Motor neuron (in vitro differentiated cells): ENCODE results near the gene FBXO30. TPM values are rescaled to one million over a fixed set of nuclear protein-coding genes. Genes with fewer than 3 reads are reported as not detected.
A peak's percentile ranks its signal among the peaks of the same experiment; 100 is the strongest.

Experiments used
- ATAC-seq, 8 experiments: fragments of 200-7000 bp; cut with Tn5 transposase; replicated peaks in 6 of 8; 2 replicates each; pipeline ENCODE4 v1.8.0; 2021; ENCODE audit warnings: mild to moderate bottlenecking in 8 of 8, moderate library complexity in 8 of 8
- H3K27ac ChIP-seq, 2 donors: fragments of 250-450 bp; sonication (Bioruptor Pico); 2 replicates each; pipeline ENCODE4 v1.9.0; 2021; ENCODE audit warnings: antibody characterized with exemption in 2 of 2, mild to moderate bottlenecking in 2 of 2, moderate library complexity in 1 of 2
- H3K4me1 ChIP-seq, 2 donors: fragments of 250-450 bp; sonication (Bioruptor Pico); replicated peaks in 1 of 2; 2 replicates each; pipeline ENCODE4 v1.6.1; 2021; ENCODE audit warnings: antibody characterized with exemption in 2 of 2, mild to moderate bottlenecking in 2 of 2, moderate library complexity in 1 of 2
- H3K4me3 ChIP-seq, 5 donors: fragments of 250-450 bp; sonication (Bioruptor Pico); 2 replicates each; pipeline ENCODE4 v1.9.0; 2021; ENCODE audit warnings: antibody characterized with exemption in 5 of 5, mild to moderate bottlenecking in 5 of 5, moderate library complexity in 4 of 5
- WGBS, 10 experiments: fragments of 450-650 bp; shearing (Covaris generic); methylation state at CpG; one replicate each; pipeline ENCODE4 v1.0.0; 2022; 5-methylcytosine and 5-hydroxymethylcytosine counted together
- in situ Hi-C, 9 experiments: fragments of 400-800 bp; cut with MboI; loops; one replicate each; pipeline ENCODE4 v1.15.0; 2021; ENCODE audit warnings: low sequenced_read_pairs in 9 of 9, low pct_unique_long_range_greater_than_20kb in 2 of 9; ENCODE audit not compliant: unreplicated experiment in 9 of 9
- total RNA-seq, 8 experiments: library from RNA; unstranded; fragments of 300-600 nt; gene quantifications; 2 replicates each; pipeline versions ENCODE4 v1.2.3 to v1.2.4, GENCODE V29; 2022

FBXO30 gene
- total RNA-seq, 8 experiments from 2014 or later = 12.3 to 17.2 (median 14.8) TPM

DNA sequence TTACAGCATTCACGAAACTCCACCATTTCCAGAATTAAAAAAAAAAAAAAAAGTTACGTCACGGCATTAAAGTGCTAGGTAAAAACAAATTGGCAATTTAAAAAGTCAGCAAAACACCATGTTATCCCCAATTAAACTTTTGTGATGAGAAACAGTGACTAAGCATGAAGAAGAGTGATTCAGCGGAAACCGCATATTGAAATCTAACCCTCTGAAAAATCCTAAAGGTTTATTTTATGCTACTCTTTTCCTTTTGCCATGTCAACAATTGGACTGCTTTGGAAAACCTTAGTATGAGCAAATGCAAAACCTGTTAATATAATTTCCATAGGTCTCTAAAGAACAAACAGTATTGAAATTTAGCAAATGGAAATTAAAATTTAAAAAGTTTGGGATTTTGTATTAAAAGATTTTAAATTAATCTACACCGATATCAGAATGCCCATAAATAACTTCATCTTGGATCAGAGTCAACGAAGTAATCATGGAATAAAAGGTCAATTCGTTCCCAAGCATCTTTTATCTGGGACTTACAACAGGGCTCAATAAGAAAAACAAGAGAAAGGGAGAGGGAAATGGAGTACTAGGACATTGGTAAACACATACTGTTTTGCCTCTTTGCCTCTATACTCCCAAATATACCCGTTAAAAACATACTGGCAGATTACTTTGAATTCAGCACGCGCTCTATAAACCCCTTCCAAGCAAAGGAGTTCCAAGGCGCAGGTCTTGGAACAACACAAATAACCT is 1.1 kb downstream of the FBXO30 start:
- H3K4me1 ChIP-seq = peaks cover 16 to 28% of the 10 kb centered on the region in 2 donors
- no peak for ATAC-seq
- WGBS, 10 experiments = 0 to 12% (median 2%) methylated on average over 6 to 12 of the region's 12 CpGs
- peak overlapping the region in 1 of 2 donors; percentile 87 for H3K27ac ChIP-seq
- in situ Hi-C loops = no loop called here
- H3K4me3 ChIP-seq = peak overlapping the region; percentile 51 to 95 (median 74)

DNA sequence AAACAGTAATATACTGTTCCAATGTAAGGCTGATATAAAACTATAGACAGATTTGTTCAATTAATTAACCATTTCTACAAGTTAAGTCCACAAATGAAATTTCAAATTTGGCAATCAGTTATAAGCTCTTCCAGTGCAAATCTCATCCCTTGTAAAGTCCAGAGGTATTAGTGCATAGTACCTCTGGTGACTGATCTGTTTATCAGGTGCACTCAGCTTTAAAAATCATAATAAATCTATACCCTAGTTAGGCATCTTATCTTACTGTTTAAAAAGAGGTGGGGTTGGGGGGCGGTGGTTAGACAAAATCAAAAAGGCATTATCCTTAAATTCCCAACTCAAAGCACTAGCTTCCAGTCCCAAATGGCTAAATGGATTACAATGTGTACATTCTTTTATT is 2.9 kb downstream of the FBXO30 start:
- Histone ChIP-seq H3K4me1 (peaks cover 14 to 28% of the 10 kb centered on the region in 2 donors), H3K27ac (no peak overlapping the region), H3K4me3 (peak overlapping the region in 1 of 5 donors; percentile 8)
- no peak for ATAC-seq
- WGBS, 10 experiments = 54 to 100% (median 80%) methylated on average over 1 of the region's 1 CpG; no CpG with 5 or more reads in 2 of the 10 experiments
- in situ Hi-C loops = no loop called here

DNA sequence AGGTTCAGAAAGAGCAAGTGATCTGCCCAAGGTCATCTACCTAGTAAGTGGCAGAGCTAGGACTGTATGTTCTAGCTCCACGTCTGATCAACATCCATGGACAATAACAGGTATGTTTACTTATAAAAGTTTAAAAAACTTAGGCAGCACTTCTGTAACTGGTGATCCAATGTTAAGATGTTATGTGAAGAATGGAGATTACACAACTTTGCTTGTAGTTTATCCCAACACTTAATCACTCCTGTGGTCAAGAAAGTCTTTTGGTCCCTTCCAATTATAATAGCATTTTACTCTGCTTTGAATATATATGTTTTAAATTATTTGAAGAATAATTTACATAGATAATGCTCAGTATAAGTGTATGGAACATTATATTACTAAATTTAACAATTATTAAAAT is 4.8 kb downstream of the FBXO30 start:
- Histone ChIP-seq H3K4me1 (peaks cover 4 to 19% of the 10 kb centered on the region in 2 donors), H3K4me3 (no peak overlapping the region), H3K27ac (no peak overlapping the region)
- in situ Hi-C loops = no loop called here
- whole genome bisulfite sequencing, 10 experiments = 83 to 100% (median 100%) methylated on average over 1 of the region's 1 CpG; no CpG with 5 or more reads in 5 of the 10 experiments
- ATAC-seq = no peak

DNA sequence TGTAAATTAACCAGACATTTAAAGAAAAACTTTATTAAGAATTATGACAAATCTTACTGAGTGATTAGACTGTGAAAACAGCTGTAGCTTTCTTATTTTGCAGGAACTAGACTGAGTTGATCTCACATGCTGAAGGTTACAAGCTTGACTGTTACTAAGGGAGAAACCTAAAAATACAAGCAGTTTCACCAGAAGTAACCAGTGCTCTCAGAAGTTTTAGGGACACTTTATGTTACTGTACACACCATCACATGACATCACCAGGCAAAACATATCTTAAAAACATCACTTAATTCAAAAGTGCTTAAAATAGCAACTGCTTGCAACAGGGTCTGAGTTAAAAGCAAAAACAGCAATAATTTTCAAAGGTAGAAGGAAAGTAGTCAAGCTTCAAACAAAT is 5.4 kb downstream of the FBXO30 start:
- ATAC-seq = no peak
- Histone ChIP-seq H3K4me1 (peaks cover 4 to 19% of the 10 kb centered on the region in 2 donors), H3K27ac (no peak overlapping the region), H3K4me3 (no peak overlapping the region)
- in situ Hi-C loops = no loop called here

DNA sequence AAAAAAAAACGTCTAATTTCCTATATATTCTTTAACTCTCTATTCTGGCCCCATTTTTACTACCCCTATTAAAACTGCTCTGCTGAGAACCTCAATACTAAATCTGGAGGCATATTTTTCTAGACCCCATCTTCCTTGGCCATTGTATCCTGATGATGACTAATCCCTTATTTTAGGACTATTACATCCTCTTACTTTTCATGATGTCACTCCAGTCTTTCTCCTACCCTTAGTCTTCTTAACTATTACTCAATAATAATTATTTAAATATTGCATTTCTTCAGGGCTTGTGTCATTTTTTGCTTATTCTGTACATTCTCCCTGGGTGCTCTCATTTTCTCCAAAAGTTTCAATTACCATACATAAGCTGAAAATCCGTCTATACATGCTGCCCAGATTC is 6.4 kb downstream of the FBXO30 start:
- peak in 2 of 8 experiments; percentile 40 to 62 for ATAC-seq
- H3K4me3 ChIP-seq = no peak overlapping the region
- 29 to 100% (median 85%) methylated on average over 1 to 2 of the region's 2 CpGs for WGBS, 10 experiments
- peaks cover 4 to 19% of the 10 kb centered on the region in 2 donors for H3K4me1 ChIP-seq
- in situ Hi-C loops = no loop called here
- no peak overlapping the region for H3K27ac ChIP-seq

DNA sequence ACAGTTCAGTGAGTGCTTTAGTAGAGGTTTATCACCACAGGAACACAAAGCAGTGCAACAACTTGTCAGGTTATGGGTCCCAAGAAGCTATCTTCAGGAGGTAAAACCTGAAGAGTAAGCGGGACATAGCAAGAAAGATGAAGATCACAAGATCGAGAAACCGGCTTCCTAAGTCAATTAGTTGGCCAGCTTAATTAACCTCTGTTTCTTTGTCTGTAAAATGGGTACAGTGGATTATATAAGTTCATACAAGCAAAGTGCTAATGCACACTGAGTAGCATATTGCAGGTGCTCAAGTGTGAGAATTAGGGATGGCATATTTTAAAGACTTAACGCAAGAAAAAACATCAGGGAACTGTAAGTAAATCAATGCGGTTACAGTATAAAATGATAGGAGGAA is 12.5 kb downstream of the FBXO30 start:
- in situ Hi-C loops = no loop called here
- H3K4me1 ChIP-seq = peaks cover 0 to 2% of the 10 kb centered on the region in 2 donors
- ATAC-seq = no peak
- WGBS, 10 experiments = 94 to 100% (median 96%) methylated on average over 2 to 5 of the region's 5 CpGs; no CpG with 5 or more reads in 1 of the 10 experiments
- no peak overlapping the region for H3K4me3 ChIP-seq
- H3K27ac ChIP-seq = no peak overlapping the region

DNA sequence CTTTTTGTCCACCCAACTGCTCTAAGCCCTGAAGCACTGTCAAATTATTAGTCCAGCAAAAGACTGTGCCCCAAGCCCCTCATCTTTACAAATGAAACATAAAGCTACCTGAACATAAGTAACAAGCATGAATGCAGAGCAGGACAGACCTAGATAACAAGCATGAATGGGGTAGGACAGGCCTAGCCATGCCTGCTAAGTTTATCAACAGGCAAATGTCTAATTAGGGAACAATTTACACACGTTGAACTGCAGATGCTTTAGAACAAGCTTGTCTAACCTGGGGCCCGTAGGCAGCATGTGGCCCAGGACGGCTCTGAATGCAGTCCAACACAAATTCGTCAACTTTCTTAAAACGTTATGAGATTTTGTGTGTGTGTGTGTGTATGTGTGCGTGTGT is 13.6 kb downstream of the FBXO30 start:
- peaks cover 0 to 2% of the 10 kb centered on the region in 2 donors for H3K4me1 ChIP-seq
- 77 to 100% (median 82%) methylated on average over 2 to 5 of the region's 6 CpGs; no CpG with 5 or more reads in 4 of the 10 experiments for WGBS, 10 experiments
- in situ Hi-C loops = no loop called here

DNA sequence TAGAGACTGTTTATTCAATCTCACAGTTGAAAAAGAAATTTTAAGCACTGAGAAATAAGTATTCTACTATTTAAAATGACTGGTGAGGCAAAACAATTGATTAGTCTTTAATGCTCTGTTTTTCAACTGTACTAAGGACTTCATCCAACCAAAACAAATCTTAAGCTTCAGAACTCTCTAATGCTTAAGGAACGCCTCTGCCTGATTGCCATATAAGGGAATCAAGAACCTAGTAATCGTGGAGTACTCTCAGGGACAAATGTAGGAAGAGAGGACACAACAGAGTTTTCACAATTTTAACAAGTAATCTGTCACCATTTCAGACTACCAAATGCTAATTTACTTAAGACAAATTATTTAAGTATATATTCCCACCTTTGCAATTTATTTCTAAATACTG is 16.1 kb downstream of the FBXO30 start:
- peaks cover 0 to 2% of the 10 kb centered on the region in 2 donors for H3K4me1 ChIP-seq
- WGBS, 10 experiments = 66 to 100% (median 78%) methylated on average over 1 to 2 of the region's 2 CpGs; no CpG with 5 or more reads in 2 of the 10 experiments
- no peak overlapping the region for H3K27ac ChIP-seq
- ATAC-seq = no peak
- in situ Hi-C loops = no loop called here
- no peak overlapping the region for H3K4me3 ChIP-seq

More for the DNA sequence above, 13.6 kb downstream of the FBXO30 start:
- Histone ChIP-seq H3K27ac (no peak overlapping the region), H3K4me3 (no peak overlapping the region)
- no peak for ATAC-seq

DNA sequence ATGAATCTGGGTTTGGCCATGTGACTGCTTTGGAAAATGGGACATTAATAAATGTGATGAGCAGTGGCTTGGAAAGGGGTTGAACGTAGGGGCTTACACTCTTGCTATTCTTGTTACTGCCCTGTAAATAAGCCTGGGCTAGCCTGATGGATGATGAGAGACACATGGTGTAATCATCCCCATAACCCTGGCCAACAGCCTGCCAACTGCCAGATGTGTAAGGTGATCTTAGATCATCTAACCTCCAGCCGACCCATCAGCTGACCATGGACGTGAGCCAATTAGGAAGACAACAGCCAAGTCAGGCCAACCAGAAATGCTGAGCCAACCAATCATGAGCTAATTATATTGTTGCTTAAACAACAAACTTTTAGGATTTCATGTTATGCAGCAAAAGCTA is 25.2 kb downstream of the FBXO30 start:
- Histone ChIP-seq H3K4me3 (no peak overlapping the region), H3K27ac (no peak overlapping the region), H3K4me1 (no peaks in the 10 kb centered on the region)
- in situ Hi-C loops = no loop called here
- WGBS, 10 experiments = 44 to 100% (median 93%) methylated on average over 1 to 3 of the region's 3 CpGs; no CpG with 5 or more reads in 1 of the 10 experiments
- ATAC-seq = no peak

DNA sequence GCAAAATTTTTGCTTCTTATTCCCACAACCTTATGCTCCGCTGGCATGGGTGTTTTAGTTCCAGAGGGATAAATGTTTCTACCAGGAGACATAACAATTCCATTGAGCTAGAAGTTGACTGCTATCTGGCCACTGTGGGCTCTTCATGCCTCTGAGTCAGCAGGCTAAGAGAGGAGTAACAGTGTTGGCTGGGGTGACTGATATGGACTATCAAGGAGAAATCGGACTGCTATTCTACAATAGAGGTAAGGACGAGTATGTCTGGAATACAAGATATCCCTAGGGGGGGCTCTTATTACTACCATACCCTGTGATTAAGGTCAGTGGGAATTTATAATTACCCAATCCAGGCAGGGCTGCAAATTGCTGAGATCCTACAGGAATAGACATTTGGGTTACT is 26.9 kb downstream of the FBXO30 start:
- no peaks in the 10 kb centered on the region for H3K4me1 ChIP-seq
- ATAC-seq = no peak
- 80 to 100% (median 97%) methylated on average over 1 to 3 of the region's 3 CpGs; no CpG with 5 or more reads in 4 of the 10 experiments for WGBS, 10 experiments
- in situ Hi-C loops = no loop called here
- H3K27ac ChIP-seq = no peak overlapping the region
- H3K4me3 ChIP-seq = no peak overlapping the region

DNA sequence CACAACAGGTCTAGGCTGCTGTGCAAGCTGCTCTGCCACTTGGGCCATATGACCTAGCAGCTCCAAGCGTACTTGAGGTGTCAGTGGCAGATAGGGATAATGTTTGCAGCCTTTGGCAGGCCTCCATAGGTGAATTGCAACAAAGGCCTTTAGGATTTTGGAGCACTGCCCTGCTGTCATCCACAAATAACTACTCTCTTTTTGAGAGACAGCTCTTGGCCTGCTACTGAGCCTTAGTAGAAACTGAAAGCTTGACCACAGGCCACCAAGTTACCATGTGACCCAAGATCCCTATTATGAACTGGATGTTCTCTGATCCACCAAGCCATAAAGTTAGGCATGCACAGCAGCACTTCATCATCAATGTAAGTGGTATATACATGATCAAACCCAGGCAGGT is 29.9 kb downstream of the FBXO30 start:
- in situ Hi-C loops = no loop called here
- no peak overlapping the region for H3K4me3 ChIP-seq
- no peaks in the 10 kb centered on the region for H3K4me1 ChIP-seq
- WGBS, 10 experiments = 100% methylated on average over 1 of the region's 1 CpG; no CpG with 5 or more reads in 7 of the 10 experiments
- no peak overlapping the region for H3K27ac ChIP-seq
- ATAC-seq = no peak

DNA sequence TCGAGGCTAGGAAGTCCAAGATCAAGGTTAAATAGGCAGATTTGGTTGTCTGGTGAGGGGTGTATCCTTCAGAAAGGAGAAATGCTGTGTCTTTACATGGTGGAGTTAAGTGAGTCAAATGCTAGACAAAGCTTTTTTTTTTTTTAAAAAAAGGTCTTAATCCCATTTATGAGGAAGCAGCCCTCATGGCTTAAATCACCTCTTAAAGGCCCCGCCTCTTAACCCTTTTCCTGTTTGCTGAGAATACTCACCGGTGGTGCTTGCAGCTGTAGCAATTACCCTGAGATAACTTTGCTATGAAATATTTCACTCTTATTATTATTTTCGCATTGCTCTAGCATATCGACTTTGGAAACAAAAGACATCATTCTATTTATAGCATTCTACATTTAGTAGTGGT is 30.8 kb downstream of the FBXO30 start:
- WGBS, 10 experiments = 80 to 100% (median 95%) methylated on average over 2 to 5 of the region's 5 CpGs; no CpG with 5 or more reads in 1 of the 10 experiments
- Histone ChIP-seq H3K27ac (no peak overlapping the region), H3K4me3 (no peak overlapping the region), H3K4me1 (no peaks in the 10 kb centered on the region)
- ATAC-seq = no peak
- in situ Hi-C loops = no loop called here

DNA sequence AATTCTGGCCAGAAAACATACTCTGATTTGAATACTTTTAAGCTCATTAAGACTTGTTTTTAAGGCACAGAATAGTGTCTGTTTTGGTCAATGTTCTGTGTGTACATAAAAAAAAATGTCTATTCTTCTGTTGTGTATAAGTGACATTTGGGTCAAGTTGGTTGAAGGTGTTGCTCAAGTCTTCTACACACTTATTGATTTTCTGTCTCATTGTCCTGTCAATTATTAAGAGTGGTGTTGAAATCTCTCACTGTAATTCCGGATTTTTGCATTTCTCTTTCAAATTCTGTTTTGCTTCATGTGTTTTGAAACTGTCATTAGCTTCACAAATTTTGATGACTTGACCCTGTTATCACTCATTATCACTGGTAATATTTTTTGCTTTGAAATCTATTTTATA is 41.7 kb downstream of the FBXO30 start:
- in situ Hi-C loops = no loop called here
- WGBS, 10 experiments = 0 to 100% (median 84%) methylated on average over 1 of the region's 1 CpG; no CpG with 5 or more reads in 1 of the 10 experiments

DNA sequence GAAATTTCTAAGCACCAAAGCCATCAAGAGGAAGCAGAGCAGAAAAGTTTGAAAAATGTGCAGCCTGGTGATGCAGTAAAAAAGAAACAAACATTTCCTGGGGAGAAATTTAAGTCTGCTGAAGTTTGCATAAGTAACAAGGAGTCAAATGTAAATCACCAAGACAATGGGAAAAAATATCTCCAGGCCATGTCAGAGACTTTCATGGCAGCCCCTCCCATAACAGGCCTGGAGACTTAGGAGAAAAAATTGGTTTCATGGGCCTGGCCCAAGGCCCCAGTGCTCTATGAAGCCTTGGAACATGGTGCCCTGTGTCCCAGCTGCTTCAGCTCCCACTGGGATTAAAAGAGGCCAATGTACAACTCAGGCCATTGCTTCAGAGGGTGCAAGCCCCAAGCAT is 49.1 kb downstream of the FBXO30 start:
- ATAC-seq = peak in 2 of 8 experiments; percentile 72 to 87
- in situ Hi-C loops = no loop called here
- H3K4me1 ChIP-seq = no peaks in the 10 kb centered on the region
- no peak overlapping the region for H3K4me3 ChIP-seq
- no peak overlapping the region for H3K27ac ChIP-seq

More for the DNA sequence above, 41.7 kb downstream of the FBXO30 start:
- ATAC-seq = no peak
- no peaks in the 10 kb centered on the region for H3K4me1 ChIP-seq
- no peak overlapping the region for H3K4me3 ChIP-seq
- no peak overlapping the region for H3K27ac ChIP-seq
